ENCODE measurements around the gene BLID. TPM values are rescaled to one million over a fixed set of nuclear protein-coding genes. Genes with fewer than 3 reads are reported as not detected.

Gene BLID
- total and polyA plus RNA-seq, 2 experiments from 2014 or later: 2.9 to 4.1 TPM

DNA sequence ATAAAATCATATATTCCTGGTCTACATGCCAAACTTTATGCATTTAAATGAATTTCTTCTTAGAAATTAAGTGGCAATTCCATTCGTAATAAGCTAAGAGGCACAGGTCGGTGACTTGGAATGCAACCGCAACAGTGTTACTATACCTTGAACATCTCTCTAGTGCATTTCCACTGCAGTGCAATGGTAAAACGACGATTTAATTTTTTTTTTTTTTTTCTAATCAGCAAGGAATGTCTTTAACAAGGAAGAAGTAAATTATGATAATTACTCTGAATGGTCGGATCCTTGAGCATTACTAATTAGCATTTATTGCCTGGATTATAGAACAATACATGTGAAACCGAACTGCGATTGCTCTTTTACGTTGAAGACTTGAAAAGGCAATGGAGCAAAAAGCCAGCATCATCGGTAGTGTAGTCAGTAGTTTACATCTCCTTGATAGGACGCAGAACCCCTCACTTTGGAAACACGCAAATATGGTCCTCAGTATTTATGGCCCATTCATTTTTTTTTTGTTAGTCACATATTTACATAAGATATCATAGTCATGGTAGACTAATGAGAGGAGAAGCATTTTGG, 20.2 kb downstream of the BLID start:
- Histone ChIP-seq H3K79me2 (ENCODE audit: insufficient read depth) (peaks cover 100% of the 10 kb centered on the region), H3K27ac (peak overlapping the region; percentile 93), H3K4me2 (ENCODE audit: unreplicated experiment) (peak overlapping the region; percentile 100), H3F3A (ENCODE audit: insufficient read depth) (peaks cover 97% of the 10 kb centered on the region), H3K4me3 (peak overlapping the region; percentile 99), H3K9me3 (ENCODE audit: low read depth) (no peaks in the 10 kb centered on the region), H4K20me1 (ENCODE audit: insufficient read depth) (peaks cover 13% of the 10 kb centered on the region; the same call in 1 of the 2 replicates), H2AFZ (no peak overlapping the region), H3K9ac (peak overlapping the region; percentile 93), H3K4me1 (ENCODE audit: insufficient read depth) (peaks cover 57% of the 10 kb centered on the region), H3K36me3 (ENCODE audit: low read depth) (peaks cover 92% of the 10 kb centered on the region), H3K27me3 (replicated peaks; ENCODE audit: insufficient read depth) (no peaks in the 10 kb centered on the region), H3K9me2 (ENCODE audit: insufficient read depth) (no peaks in the 10 kb centered on the region)
- in situ Hi-C loops (cut with MboI): loop anchor here (5.0 kb wide), 1 partner anchor 107 kb away; no protein-coding TSS in a partner anchor
- DNase-seq: peak; percentile 52
- 73 to 77% methylated on average over 12 of the region's 12 CpGs for WGBS, 2 experiments (ENCODE audit: low coverage in 1 of 2, low lambda C conversion rate in 2 of 2, missing lambda C conversion rate in 2 of 2)
- no peak for TF ChIP-seq EZH2 (IDR thresholded peaks at IDR 0.05; ENCODE audit: insufficient read depth, poor library complexity, severe bottlenecking)
- no peak for TF ChIP-seq EZH2phosphoT487 (IDR thresholded peaks at IDR 0.05; ENCODE audit: insufficient read depth, low read depth)

DNA sequence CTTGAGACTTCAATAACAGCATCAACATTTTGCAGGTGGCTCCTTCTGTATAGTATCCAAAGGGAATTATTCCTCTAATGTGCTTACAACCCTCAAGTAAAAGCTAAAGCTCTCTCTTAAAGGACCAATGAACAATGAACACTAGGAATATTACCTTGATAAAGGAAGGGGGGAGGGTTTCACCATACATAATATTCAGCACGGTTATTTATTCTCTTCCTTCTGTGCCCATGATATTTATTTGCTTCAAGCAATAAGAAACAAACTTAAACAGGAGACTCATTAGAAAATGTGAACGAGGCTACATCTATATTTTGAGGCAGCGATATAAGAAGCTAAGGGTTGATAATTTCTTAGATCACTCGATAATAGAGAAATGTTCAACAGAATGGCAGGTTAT, 21.2 kb downstream of the BLID start:
- Histone ChIP-seq H4K20me1 (ENCODE audit: insufficient read depth) (peaks cover 13% of the 10 kb centered on the region; the same call in 1 of the 2 replicates), H3K9me2 (ENCODE audit: insufficient read depth) (no peaks in the 10 kb centered on the region), H3K36me3 (ENCODE audit: low read depth) (peaks cover 97% of the 10 kb centered on the region), H3K27me3 (replicated peaks; ENCODE audit: insufficient read depth) (no peaks in the 10 kb centered on the region), H3K27ac (peak overlapping the region; percentile 93), H3K4me1 (ENCODE audit: insufficient read depth) (peaks cover 66% of the 10 kb centered on the region), H3K9ac (peak overlapping the region; percentile 93; the same call in 1 of the 2 replicates), H2AFZ (no peak overlapping the region), H3K79me2 (ENCODE audit: insufficient read depth) (peaks cover 100% of the 10 kb centered on the region), H3K9me3 (ENCODE audit: low read depth) (no peaks in the 10 kb centered on the region), H3K4me2 (ENCODE audit: unreplicated experiment) (peak overlapping the region; percentile 100), H3K4me3 (peak overlapping the region; percentile 99), H3F3A (ENCODE audit: insufficient read depth) (peaks cover 100% of the 10 kb centered on the region)
- no peak for DNase-seq
- 74% methylated on average over 4 of the region's 4 CpGs for WGBS, 2 experiments (ENCODE audit: low coverage in 1 of 2, low lambda C conversion rate in 2 of 2, missing lambda C conversion rate in 2 of 2)
- no peak for TF ChIP-seq EZH2phosphoT487 (IDR thresholded peaks at IDR 0.05; ENCODE audit: insufficient read depth, low read depth)
- no peak for TF ChIP-seq EZH2 (IDR thresholded peaks at IDR 0.05; ENCODE audit: insufficient read depth, poor library complexity, severe bottlenecking)
- in situ Hi-C loops (cut with MboI): loop anchor here (5.0 kb wide), 1 partner anchor 107 kb away; no protein-coding TSS in a partner anchor

DNA sequence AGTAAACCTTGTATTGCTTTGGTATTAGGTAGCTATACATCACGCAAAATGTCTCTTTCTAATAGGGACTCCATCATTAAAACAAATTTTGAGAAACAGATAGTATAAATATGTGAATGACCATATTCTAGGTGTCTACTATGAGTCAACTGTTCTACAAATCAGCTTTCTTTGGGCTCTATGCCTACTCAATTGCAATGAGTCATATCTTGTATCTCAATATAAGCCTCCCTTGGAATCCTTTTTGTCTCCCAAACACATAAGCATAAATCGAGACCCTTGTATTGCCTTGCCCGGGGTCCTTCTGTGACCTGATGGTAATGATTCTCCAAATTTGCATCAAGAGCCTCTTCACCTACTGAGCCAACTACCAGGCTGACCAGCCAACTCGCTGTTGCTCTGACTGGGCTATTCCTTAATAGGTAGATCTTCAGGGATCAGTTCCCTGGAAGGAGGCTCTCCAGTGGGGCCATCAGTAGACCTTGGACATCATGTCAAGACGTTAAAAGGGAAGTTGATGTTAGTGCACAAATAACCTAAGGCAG, 22.2 kb downstream of the BLID start:
- H3K4me1 ChIP-seq (ENCODE audit: insufficient read depth): peaks cover 77% of the 10 kb centered on the region
- no peaks in the 10 kb centered on the region for H3K9me3 ChIP-seq (ENCODE audit: low read depth)
- 0 out of 2 replicates have a peak overlapping the region, but pooled peaks have one; percentile 9 for H3K9ac ChIP-seq
- no peaks in the 10 kb centered on the region for H3K9me2 ChIP-seq (ENCODE audit: insufficient read depth)
- H3K79me2 ChIP-seq (ENCODE audit: insufficient read depth): peaks cover 100% of the 10 kb centered on the region
- in situ Hi-C loops (cut with MboI): no loop called here
- peaks cover 13% of the 10 kb centered on the region; the same call in 1 of the 2 replicates for H4K20me1 ChIP-seq (ENCODE audit: insufficient read depth)
- peak; percentile 86 for DNase-seq
- H3K27ac ChIP-seq: peak overlapping the region; percentile 93
- peak overlapping the region; percentile 99 for H3K4me3 ChIP-seq
- peaks cover 99% of the 10 kb centered on the region for H3K36me3 ChIP-seq (ENCODE audit: low read depth)
- WGBS, 2 experiments (ENCODE audit: low coverage in 1 of 2, low lambda C conversion rate in 2 of 2, missing lambda C conversion rate in 2 of 2): 68 to 75% methylated on average over 5 of the region's 5 CpGs
- no peaks in the 10 kb centered on the region for H3K27me3 ChIP-seq (replicated peaks; ENCODE audit: insufficient read depth)
- no peak overlapping the region for H2AFZ ChIP-seq
- peak overlapping the region; percentile 100 for H3K4me2 ChIP-seq (ENCODE audit: unreplicated experiment)
- TF ChIP-seq EZH2 (IDR thresholded peaks at IDR 0.05; ENCODE audit: insufficient read depth, poor library complexity, severe bottlenecking) (no peak), EZH2phosphoT487 (IDR thresholded peaks at IDR 0.05; ENCODE audit: insufficient read depth, low read depth) (no peak)
- peaks cover 100% of the 10 kb centered on the region for H3F3A ChIP-seq (ENCODE audit: insufficient read depth)

DNA sequence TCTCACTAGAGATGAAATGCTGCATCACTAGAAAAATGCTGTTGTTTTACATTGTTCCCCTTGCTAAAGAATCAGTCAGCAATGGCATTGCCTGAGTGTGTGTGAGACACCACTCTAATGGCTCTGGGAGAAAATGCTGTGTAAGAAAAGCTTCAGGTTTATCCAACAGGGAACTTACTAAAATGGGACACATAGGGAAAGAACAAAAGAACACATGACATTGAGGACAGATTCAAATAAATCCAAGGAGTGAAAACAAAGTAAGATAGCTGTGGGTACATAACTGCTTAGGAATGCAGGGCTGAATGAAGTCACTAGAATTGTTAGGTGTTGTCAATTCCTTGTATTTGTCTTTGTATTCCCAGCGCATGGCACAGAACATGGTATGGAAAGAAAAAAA, 24.2 kb downstream of the BLID start:
- DNase-seq: peak; percentile 55
- H3K27ac ChIP-seq: peak overlapping the region; percentile 93
- TF ChIP-seq EZH2 (IDR thresholded peaks at IDR 0.05; ENCODE audit: insufficient read depth, poor library complexity, severe bottlenecking) (no peak), EZH2phosphoT487 (IDR thresholded peaks at IDR 0.05; ENCODE audit: insufficient read depth, low read depth) (no peak)
- 92 to 100% methylated on average over 1 of the region's 1 CpG for WGBS, 2 experiments (ENCODE audit: low coverage in 1 of 2, low lambda C conversion rate in 2 of 2, missing lambda C conversion rate in 2 of 2)
- H3K9me3 ChIP-seq (ENCODE audit: low read depth): no peaks in the 10 kb centered on the region
- peak overlapping the region; percentile 100 for H3K4me2 ChIP-seq (ENCODE audit: unreplicated experiment)
- peaks cover 13% of the 10 kb centered on the region; the same call in 1 of the 2 replicates for H4K20me1 ChIP-seq (ENCODE audit: insufficient read depth)
- H3K27me3 ChIP-seq (replicated peaks; ENCODE audit: insufficient read depth): no peaks in the 10 kb centered on the region
- H3K9me2 ChIP-seq (ENCODE audit: insufficient read depth): no peaks in the 10 kb centered on the region
- H3K4me1 ChIP-seq (ENCODE audit: insufficient read depth): peaks cover 96% of the 10 kb centered on the region
- peaks cover 99% of the 10 kb centered on the region for H3K36me3 ChIP-seq (ENCODE audit: low read depth)
- peaks cover 100% of the 10 kb centered on the region for H3K79me2 ChIP-seq (ENCODE audit: insufficient read depth)
- H3K4me3 ChIP-seq: peak overlapping the region; percentile 99
- in situ Hi-C loops (cut with MboI): no loop called here
- peak overlapping the region; percentile 54 for H3K9ac ChIP-seq
- peaks cover 100% of the 10 kb centered on the region for H3F3A ChIP-seq (ENCODE audit: insufficient read depth)
- no peak overlapping the region for H2AFZ ChIP-seq

Measured in GM23248 (cell line).